K562 (cell line): Measurements from ENCODE around the gene DIAPH1. TPM values are rescaled to one million over a fixed set of nuclear protein-coding genes. Genes with fewer than 3 reads are reported as not detected.
A peak's percentile ranks its signal among the peaks of the same experiment; 100 is the strongest.

Source experiments
- ATAC-seq: fragments of 200-7000 bp; cut with Tn5 transposase; 3 replicates; pipeline ENCODE4 v1.9.1; 2020; ENCODE audit warnings: moderate library complexity
- BruUV-seq: library from RNA; stranded (reverse); fragments of 400-500 nt; replicated peaks from 2 replicates; lab custom pipeline; 2021; lab: Mats Ljungman, UMichigan
- CTCF ChIA-PET: fragments of 300-600 bp; formaldehyde crosslinking; extraction: SDS; loops from one replicate; lab custom pipeline; 2021; ENCODE audit warnings: low intra/inter-chr PET ratio; lab: Yijun Ruan, JAX
- POLR2A ChIA-PET: fragments of 300-600, 350-650 bp; sonication (Branson Sonifier 250); formaldehyde crosslinking; extraction: SDS; loops from one replicate; lab custom pipeline; 2021; ENCODE audit warnings: antibody characterized with exemption, inconsistent platforms; lab: Yijun Ruan, JAX
- DNase-seq, 4 experiments: peaks; one replicate each; pipeline versions ENCODE4 v3.0.0 to v3.0.0-alpha.2; 2011 to 2018; ENCODE audit warnings: low spot score in 3 of 4, mixed read lengths in 3 of 4; ENCODE audit errors: extremely low read depth in 1 of 4
- FAIRE-seq: peaks from 2 replicates; lab custom pipeline; 2011; peaks lifted over from hg19 to GRCh38; lab: Jason Lieb, UNC
- H2AFZ ChIP-seq: 2 replicates; pipeline ENCODE4 v1.6.0; 2011; ENCODE audit warnings: low read depth, low read length, control low read depth, inconsistent platforms
- H3K27ac ChIP-seq: fragments of 200-600 bp; 3 replicates; pipeline ENCODE4 v1.8.0; 2011; ENCODE audit warnings: low read depth, mild to moderate bottlenecking, control low read depth, inconsistent platforms, low read length, moderate library complexity, mixed read lengths; ENCODE audit errors: extremely low read depth
- H3K27me3 ChIP-seq, 2 experiments: fragments of 300-600 bp in 1 of 2; 2 replicates in 1 of 2; 3 replicates in 1 of 2; pipeline versions ENCODE4 v1.6.0 to v1.8.0; 2011; ENCODE audit warnings: inconsistent platforms in 2 of 2, low read length in 2 of 2, mild to moderate bottlenecking in 1 of 2, mixed read lengths in 1 of 2, moderate library complexity in 1 of 2; ENCODE audit not compliant: control insufficient read depth in 2 of 2, insufficient read depth in 2 of 2
- H3K36me3 ChIP-seq: fragments of 300-600 bp; 3 replicates; pipeline ENCODE4 v1.8.0; 2011; ENCODE audit warnings: mild to moderate bottlenecking, low read length, inconsistent platforms; ENCODE audit not compliant: control insufficient read depth, insufficient read depth
- H3K4me1 ChIP-seq, 2 experiments: fragments of 200-600 bp in 1 of 2; replicated peaks in 1 of 2; 2 replicates in 1 of 2; 3 replicates in 1 of 2; pipeline versions ENCODE4 v1.5.1 to v1.8.0; 2011; ENCODE audit warnings: inconsistent platforms in 2 of 2, low read length in 2 of 2, mild to moderate bottlenecking in 1 of 2, mixed read lengths in 1 of 2, moderate library complexity in 1 of 2; ENCODE audit not compliant: control insufficient read depth in 2 of 2, insufficient read depth in 2 of 2
- H3K4me2 ChIP-seq: 2 replicates; pipeline ENCODE4 v1.6.1; 2011; ENCODE audit warnings: low read length, control low read depth, inconsistent platforms, mixed read lengths; ENCODE audit not compliant: insufficient read depth
- H3K4me3 ChIP-seq: fragments of 200-600 bp; sonication (generic), shearing (Covaris generic); 2 replicates; pipeline ENCODE4 v1.5.1; 2016; ENCODE audit warnings: control low read depth, inconsistent platforms
- H3K79me2 ChIP-seq: fragments of 200-600 bp; 3 replicates; pipeline ENCODE4 v1.8.0; 2011; ENCODE audit warnings: low read length, inconsistent platforms; ENCODE audit not compliant: control insufficient read depth, insufficient read depth
- H3K9ac ChIP-seq, 2 experiments: 2 replicates each; pipeline versions ENCODE4 v1.6.0 to v1.6.1; 2011; ENCODE audit warnings: low read depth in 2 of 2, low read length in 2 of 2, control low read depth in 1 of 2, inconsistent platforms in 1 of 2, mild to moderate bottlenecking in 1 of 2, mixed read lengths in 1 of 2; ENCODE audit not compliant: insufficient read depth in 1 of 2
- H3K9me1 ChIP-seq: one replicate; pipeline ENCODE4 v1.6.0; 2011; ENCODE audit warnings: inconsistent platforms, mild to moderate bottlenecking, low read length, moderate library complexity; ENCODE audit not compliant: control insufficient read depth, insufficient read depth
- H3K9me3 ChIP-seq: replicated peaks from 2 replicates; pipeline ENCODE4 v1.5.1; 2011; ENCODE audit warnings: low read depth, low read length, inconsistent platforms; ENCODE audit not compliant: control insufficient read depth, insufficient read depth
- H4K20me1 ChIP-seq: replicated peaks from 2 replicates; pipeline ENCODE4 v1.6.1; 2011; ENCODE audit warnings: low read length, inconsistent platforms, mixed read lengths; ENCODE audit not compliant: control insufficient read depth, insufficient read depth
- BMI1 ChIP-seq: fragments of 150-350 bp; IDR thresholded peaks from 2 replicates; pipeline ENCODE4 v1.6.1; 2014; ENCODE audit warnings: low read length
- CBFA2T3 ChIP-seq: fragments of 450-650 bp; IDR thresholded peaks from 2 replicates; pipeline ENCODE4 v1.6.1; 2017
- CHAMP1 ChIP-seq: fragments of 450-650 bp; IDR thresholded peaks from 2 replicates; pipeline ENCODE4 v1.6.1; 2016; ENCODE audit warnings: mild to moderate bottlenecking
- GATAD2A ChIP-seq: fragments of 450-650 bp; IDR thresholded peaks from 2 replicates; pipeline ENCODE4 v1.6.1; 2017
- HMG20A ChIP-seq: fragments of 450-650 bp; formaldehyde crosslinking; conservative IDR thresholded peaks from 2 replicates; pipeline ENCODE4 v1.4.0; 2020; ENCODE audit warnings: mild to moderate bottlenecking, mixed read lengths
- PHTF2 ChIP-seq: fragments of 250-450 bp; sonication (Bioruptor Pico); IDR thresholded peaks from 2 replicates; pipeline ENCODE4 v1.5.0; 2021; ENCODE audit warnings: mild to moderate bottlenecking
- RFX1 ChIP-seq: fragments of 450-650 bp; IDR thresholded peaks from 2 replicates; pipeline ENCODE4 v1.6.1; 2016; ENCODE audit warnings: mild to moderate bottlenecking, moderate library complexity
- SAFB2 ChIP-seq: fragments of 200-400 bp; formaldehyde crosslinking; IDR thresholded peaks from 2 replicates; pipeline ENCODE4 v1.6.1; 2018; ENCODE audit warnings: borderline replicate concordance, low read length, low read depth, moderate library complexity; ENCODE audit not compliant: severe bottlenecking
- YY1 ChIP-seq, 3 experiments: IDR thresholded peaks; 2 replicates each; pipeline ENCODE4 v1.6.1; 2011; ENCODE audit warnings: low read length in 2 of 3, mild to moderate bottlenecking in 2 of 3, moderate library complexity in 2 of 3, borderline replicate concordance in 1 of 3, control low read depth in 1 of 3, low read depth in 1 of 3; ENCODE audit not compliant: insufficient read depth in 3 of 3, insufficient replicate concordance in 2 of 3, control insufficient read depth in 1 of 3, insufficient read length in 1 of 3; ENCODE audit errors: extremely low read depth in 1 of 3
- ZBTB33 ChIP-seq: sonication (generic); formaldehyde crosslinking; IDR thresholded peaks from 2 replicates; pipeline ENCODE4 v1.8.1; 2023; ENCODE audit warnings: mild to moderate bottlenecking, missing genetic modification reagents
- WGBS: fragments of 100-300 bp; shearing (Covaris generic); methylation state at CpG from one replicate; pipeline ENCODE4 v1.1.6; 2016; ENCODE audit warnings: low coverage, mixed read lengths; ENCODE audit not compliant: insufficient coverage; ENCODE audit errors: missing lambda C conversion rate; 5-methylcytosine and 5-hydroxymethylcytosine counted together
- in situ Hi-C: fragments of 300-500 bp; cut with MboI; formaldehyde crosslinking; loops from 4 replicates; pipeline ENCODE4 v1.15.0; 2018; ENCODE audit warnings: inconsistent platforms, mixed read lengths
- intact Hi-C: fragments of 100-400 bp; cut with micrococcal nuclease; formaldehyde crosslinking; loops from 2 replicates; pipeline ENCODE4 v1.14.2; 2022
- polyA plus RNA-seq, 8 experiments: library from polyadenylated mRNA; depleted of rRNA in 4 of 8; stranded (reverse) in 5 of 8; unstranded in 3 of 8; fragments of >200 nt; fragmentation: Nextera tagmentation in 2 of 8; fragmentation: Illumina TruSeq in 1 of 8; extraction: Ambion mirVana in 2 of 8; extraction: Trizol in 1 of 8; gene quantifications; 2 replicates each; pipeline versions ENCODE4 v1.2.1 to v1.2.3, GENCODE V29; 2011 to 2014; ENCODE audit warnings: inconsistent platforms in 1 of 8, missing spikeins in 1 of 8
- total RNA-seq, 7 experiments: library from RNA; depleted of rRNA in 6 of 7; stranded (reverse); fragments of >200 nt in 6 of 7; fragmentation: Illumina TruSeq in 2 of 7; extraction: Trizol in 2 of 7; gene quantifications; 2 replicates each; pipeline versions ENCODE4 v1.2.1 to v1.2.3, GENCODE V29; 2011 to 2021; ENCODE audit warnings: low replicate concordance in 1 of 7

The DIAPH1 gene
- total and polyA plus RNA-seq, 9 of the 15 experiments (the other 6 are each of a cell fraction or from before 2014, with no cell fraction given) = 60.8 to 328 (median 97.8) TPM

- Histone ChIP-seq H3K9me1 (no peaks in the 10 kb centered on the region), H3K9me3 (no peaks in the 10 kb centered on the region), H3K36me3 (no peaks in the 10 kb centered on the region), H3K27me3 (peaks cover 11 to 27% of the 10 kb centered on the region in 2 experiments; a peak in 4 of 5 replicates), H3K4me2 (no peak overlapping the region), H2AFZ (no peak overlapping the region), H3K4me3 (no peak overlapping the region), H3K9ac (no peak overlapping the region), H4K20me1 (no peaks in the 10 kb centered on the region), H3K79me2 (no peaks in the 10 kb centered on the region), H3K4me1 (no peaks in the 10 kb centered on the region), H3K27ac (no peak overlapping the region)
- TF ChIP-seq CBFA2T3 (no peak), HMG20A (CRISPR knock-in tag) (no peak), GATAD2A (no peak), SAFB2 (no peak), YY1 (IDR thresholded peaks at IDR 0.05; ENCODE audit: borderline replicate concordance in 1 of 3, control insufficient read depth in 1 of 3, extremely low read depth in 1 of 3, insufficient read depth in 3 of 3, insufficient read length in 1 of 3, insufficient replicate concordance in 2 of 3, low read depth in 1 of 3, low read length in 2 of 3) (no peak)
- ATAC-seq = no peak
- no peak for FAIRE-seq
- in situ Hi-C loops = no loop called here
- ChIA-PET CTCF (no interaction called here), POLR2A (no interaction called here)
- no peak for DNase-seq
- intact Hi-C loops = no loop called here
- 7% methylated on average over 2 of the region's 2 CpGs for WGBS
- BruUV-seq = no TSS peak
These were observed 115.1 kb downstream of the DIAPH1 start for GRCh38 chr5:141503681-141504080.

DNA sequence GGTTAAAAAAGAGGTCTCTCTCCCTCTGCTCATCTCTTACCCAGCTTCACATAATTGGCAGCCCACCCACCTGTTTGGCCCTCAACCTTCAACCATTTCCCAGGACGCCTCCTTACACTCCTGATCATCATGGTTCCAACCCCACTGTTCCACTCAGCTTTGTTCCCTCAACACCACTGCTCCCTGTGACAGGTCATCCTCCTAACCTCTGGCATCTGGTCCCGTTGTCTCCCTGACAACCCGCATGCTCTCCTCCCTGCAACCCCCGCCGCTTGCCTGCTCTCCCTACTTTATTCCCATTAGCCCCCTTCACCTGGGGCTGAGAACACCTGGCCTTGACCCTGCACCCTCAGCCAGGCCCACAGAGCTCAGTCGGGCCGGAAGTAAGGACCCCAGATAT, 117.0 kb downstream of the DIAPH1 start:
- no peak overlapping the region for H2AFZ ChIP-seq
- intact Hi-C loops (no loop called here), in situ Hi-C loops (no loop called here)
- H3K27ac ChIP-seq = no peak overlapping the region
- POLR2A ChIA-PET = interaction anchor here (0.5 kb wide), 1 partner anchor 9 kb away, joined by 3 read pairs; no protein-coding TSS in a partner anchor
- peaks cover 11 to 30% of the 10 kb centered on the region in 2 experiments for H3K27me3 ChIP-seq
- CTCF ChIA-PET = no interaction called here
- H4K20me1 ChIP-seq = no peaks in the 10 kb centered on the region
- no peak overlapping the region for H3K9ac ChIP-seq
- no peak for FAIRE-seq
- no peaks in the 10 kb centered on the region for H3K36me3 ChIP-seq
- H3K4me2 ChIP-seq = no peak overlapping the region
- no peak for ATAC-seq
- H3K4me1 ChIP-seq = no peaks in the 10 kb centered on the region
- no peaks in the 10 kb centered on the region for H3K79me2 ChIP-seq
- H3K4me3 ChIP-seq = no peak overlapping the region
- H3K9me1 ChIP-seq = no peaks in the 10 kb centered on the region
- WGBS = 1% methylated on average over 7 of the region's 7 CpGs
- H3K9me3 ChIP-seq = no peaks in the 10 kb centered on the region
- no peak for DNase-seq
- BruUV-seq = no TSS peak
- TF ChIP-seq CHAMP1 (no peak), ZBTB33 (no peak), BMI1 (no peak), PHTF2 (no peak), RFX1 (0 out of 2 replicates have a peak, but pooled peaks have one; percentile 9)
